BE2C (cell line): ENCODE results near the gene RAB40B.

ENCODE experiments used
- DNase-seq: peaks from one replicate; pipeline ENCODE4 v3.0.0-alpha.2; 2020
- H3K27me3 ChIP-seq: fragments of 250-450 bp; sonication (Bioruptor Pico); 2 replicates; pipeline ENCODE4 v1.5.1; 2020; ENCODE audit warnings: mild to moderate bottlenecking
- H3K36me3 ChIP-seq: fragments of 250-450 bp; sonication (Bioruptor Pico); 2 replicates; pipeline ENCODE4 v1.5.1; 2020; ENCODE audit warnings: mild to moderate bottlenecking
- H3K4me1 ChIP-seq: fragments of 250-450 bp; sonication (Bioruptor Pico); 2 replicates; pipeline ENCODE4 v1.5.1; 2020
- H3K4me3 ChIP-seq: 2 replicates; pipeline ENCODE4 v1.5.1; 2011; ENCODE audit warnings: low read depth, low read length
- H3K9me3 ChIP-seq: fragments of 250-450 bp; sonication (Bioruptor Pico); 2 replicates; pipeline ENCODE4 v1.5.1; 2020
- CTCF ChIP-seq: IDR thresholded peaks from 2 replicates; pipeline ENCODE4 v1.5.1; 2012; ENCODE audit warnings: mild to moderate bottlenecking, low read depth, low read length

The RAB40B gene

GRCh38 chr17:82636626-82637598 is 61.6 kb downstream of the RAB40B start:
- Histone ChIP-seq H3K36me3 (peaks cover 41% of the 10 kb centered on the region), H3K27me3 (no peaks in the 10 kb centered on the region), H3K4me3 (no peak overlapping the region), H3K4me1 (no peaks in the 10 kb centered on the region), H3K9me3 (no peaks in the 10 kb centered on the region)
- no peak for DNase-seq
- TF ChIP-seq CTCF: no peak

- Histone ChIP-seq H3K4me3 (no peak overlapping the region), H3K4me1 (no peaks in the 10 kb centered on the region), H3K36me3 (peaks cover 35% of the 10 kb centered on the region), H3K9me3 (no peaks in the 10 kb centered on the region), H3K27me3 (no peaks in the 10 kb centered on the region)
- TF ChIP-seq CTCF: no peak
- DNase-seq: no peak
Measured at GRCh38 chr17:82633343-82633742, 65.2 kb downstream of the RAB40B start.

GRCh38 chr17:82632451-82632850 is 66.0 kb downstream of the RAB40B start:
- H3K4me3 ChIP-seq: no peak overlapping the region
- peaks cover 42% of the 10 kb centered on the region for H3K36me3 ChIP-seq
- no peaks in the 10 kb centered on the region for H3K27me3 ChIP-seq
- TF ChIP-seq CTCF: no peak
- H3K4me1 ChIP-seq: no peaks in the 10 kb centered on the region
- no peaks in the 10 kb centered on the region for H3K9me3 ChIP-seq
- DNase-seq: no peak

- no peaks in the 10 kb centered on the region for H3K27me3 ChIP-seq
- no peaks in the 10 kb centered on the region for H3K4me1 ChIP-seq
- no peaks in the 10 kb centered on the region for H3K9me3 ChIP-seq
- no peak for TF ChIP-seq CTCF
- no peak overlapping the region for H3K4me3 ChIP-seq
- DNase-seq: no peak
- peaks cover 49% of the 10 kb centered on the region for H3K36me3 ChIP-seq
Measured at GRCh38 chr17:82631544-82631943, 67.0 kb downstream of the RAB40B start.

GRCh38 chr17:82630212-82630611 is 68.3 kb downstream of the RAB40B start:
- DNase-seq: no peak
- TF ChIP-seq CTCF: no peak
- Histone ChIP-seq H3K27me3 (no peaks in the 10 kb centered on the region), H3K9me3 (no peaks in the 10 kb centered on the region), H3K4me3 (no peak overlapping the region), H3K36me3 (peaks cover 59% of the 10 kb centered on the region), H3K4me1 (no peaks in the 10 kb centered on the region)

- peaks cover 63% of the 10 kb centered on the region for H3K36me3 ChIP-seq
- H3K4me1 ChIP-seq: no peaks in the 10 kb centered on the region
- H3K9me3 ChIP-seq: no peaks in the 10 kb centered on the region
- H3K4me3 ChIP-seq: no peak overlapping the region
- TF ChIP-seq CTCF: no peak
- no peak for DNase-seq
- no peaks in the 10 kb centered on the region for H3K27me3 ChIP-seq
Measured at GRCh38 chr17:82629748-82630147, 68.8 kb downstream of the RAB40B start.
